ENCODE measurements around the gene FOXE3. TPM values are rescaled to one million over a fixed set of nuclear protein-coding genes. Genes with fewer than 3 reads are reported as not detected.

The FOXE3 gene
- total RNA-seq, 1 experiment from 2014 or later, result 0.46 TPM

DNA sequence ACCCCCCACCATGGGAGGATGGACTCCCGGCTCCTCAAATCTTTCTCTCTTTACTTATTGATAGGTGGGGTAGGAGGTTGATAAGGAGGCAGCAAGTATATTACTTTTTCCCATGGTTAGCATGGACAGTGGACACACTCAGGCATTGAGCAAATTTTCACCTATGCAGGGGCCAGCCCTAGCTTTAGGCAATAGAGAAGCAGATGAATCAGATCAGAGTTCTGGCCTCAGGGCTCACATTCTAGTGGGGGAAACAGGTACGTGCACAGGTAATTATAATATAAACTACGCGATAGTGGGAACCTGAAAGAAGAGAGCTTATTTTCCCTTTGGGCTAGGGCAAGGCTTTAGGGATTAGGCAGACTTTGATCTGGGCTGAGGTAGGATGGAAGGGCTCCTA, 13.5 kb upstream of the FOXE3 start:
- Histone ChIP-seq H3K27ac (ENCODE audit: low read length) (no peak overlapping the region), H3K4me1 (ENCODE audit: control insufficient read depth, insufficient read depth, low read length) (no peaks in the 10 kb centered on the region), H3K36me3 (ENCODE audit: control insufficient read depth, insufficient read depth, low read length) (no peaks in the 10 kb centered on the region), H3K9me3 (ENCODE audit: control insufficient read depth, insufficient read depth, low read depth, low read length) (no peaks in the 10 kb centered on the region), H3K4me3 (ENCODE audit: low read depth in 2 of 2, low read length in 2 of 2) (no peak overlapping the region), H3K27me3 (ENCODE audit: control insufficient read depth, insufficient read depth, low read length) (no peaks in the 10 kb centered on the region)
- in situ Hi-C loops (cut with HindIII; ENCODE audit: low pct_unique_long_range_greater_than_20kb, low sequenced_read_pairs) (no loop called here), intact Hi-C loops (cut with micrococcal nuclease; ENCODE audit: unreplicated experiment) (no loop called here)
- BruUV-seq (replicated peaks), result no TSS peak
- CTCF ChIA-PET, result no interaction called here
- TF ChIP-seq POLR2AphosphoS5 (IDR thresholded peaks at IDR 0.05; ENCODE audit: low read depth, low read length), result no peak
- TF ChIP-seq SIN3A (IDR thresholded peaks at IDR 0.05; ENCODE audit: borderline replicate concordance, insufficient read depth, low read depth, low read length), result no peak
- TF ChIP-seq, protein P1, sequence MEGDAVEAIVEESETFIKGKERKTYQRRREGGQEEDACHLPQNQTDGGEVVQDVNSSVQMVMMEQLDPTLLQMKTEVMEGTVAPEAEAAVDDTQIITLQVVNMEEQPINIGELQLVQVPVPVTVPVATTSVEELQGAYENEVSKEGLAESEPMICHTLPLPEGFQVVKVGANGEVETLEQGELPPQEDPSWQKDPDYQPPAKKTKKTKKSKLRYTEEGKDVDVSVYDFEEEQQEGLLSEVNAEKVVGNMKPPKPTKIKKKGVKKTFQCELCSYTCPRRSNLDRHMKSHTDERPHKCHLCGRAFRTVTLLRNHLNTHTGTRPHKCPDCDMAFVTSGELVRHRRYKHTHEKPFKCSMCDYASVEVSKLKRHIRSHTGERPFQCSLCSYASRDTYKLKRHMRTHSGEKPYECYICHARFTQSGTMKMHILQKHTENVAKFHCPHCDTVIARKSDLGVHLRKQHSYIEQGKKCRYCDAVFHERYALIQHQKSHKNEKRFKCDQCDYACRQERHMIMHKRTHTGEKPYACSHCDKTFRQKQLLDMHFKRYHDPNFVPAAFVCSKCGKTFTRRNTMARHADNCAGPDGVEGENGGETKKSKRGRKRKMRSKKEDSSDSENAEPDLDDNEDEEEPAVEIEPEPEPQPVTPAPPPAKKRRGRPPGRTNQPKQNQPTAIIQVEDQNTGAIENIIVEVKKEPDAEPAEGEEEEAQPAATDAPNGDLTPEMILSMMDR (IDR thresholded peaks at IDR 0.05), result no peak
- TF ChIP-seq, protein P2, sequence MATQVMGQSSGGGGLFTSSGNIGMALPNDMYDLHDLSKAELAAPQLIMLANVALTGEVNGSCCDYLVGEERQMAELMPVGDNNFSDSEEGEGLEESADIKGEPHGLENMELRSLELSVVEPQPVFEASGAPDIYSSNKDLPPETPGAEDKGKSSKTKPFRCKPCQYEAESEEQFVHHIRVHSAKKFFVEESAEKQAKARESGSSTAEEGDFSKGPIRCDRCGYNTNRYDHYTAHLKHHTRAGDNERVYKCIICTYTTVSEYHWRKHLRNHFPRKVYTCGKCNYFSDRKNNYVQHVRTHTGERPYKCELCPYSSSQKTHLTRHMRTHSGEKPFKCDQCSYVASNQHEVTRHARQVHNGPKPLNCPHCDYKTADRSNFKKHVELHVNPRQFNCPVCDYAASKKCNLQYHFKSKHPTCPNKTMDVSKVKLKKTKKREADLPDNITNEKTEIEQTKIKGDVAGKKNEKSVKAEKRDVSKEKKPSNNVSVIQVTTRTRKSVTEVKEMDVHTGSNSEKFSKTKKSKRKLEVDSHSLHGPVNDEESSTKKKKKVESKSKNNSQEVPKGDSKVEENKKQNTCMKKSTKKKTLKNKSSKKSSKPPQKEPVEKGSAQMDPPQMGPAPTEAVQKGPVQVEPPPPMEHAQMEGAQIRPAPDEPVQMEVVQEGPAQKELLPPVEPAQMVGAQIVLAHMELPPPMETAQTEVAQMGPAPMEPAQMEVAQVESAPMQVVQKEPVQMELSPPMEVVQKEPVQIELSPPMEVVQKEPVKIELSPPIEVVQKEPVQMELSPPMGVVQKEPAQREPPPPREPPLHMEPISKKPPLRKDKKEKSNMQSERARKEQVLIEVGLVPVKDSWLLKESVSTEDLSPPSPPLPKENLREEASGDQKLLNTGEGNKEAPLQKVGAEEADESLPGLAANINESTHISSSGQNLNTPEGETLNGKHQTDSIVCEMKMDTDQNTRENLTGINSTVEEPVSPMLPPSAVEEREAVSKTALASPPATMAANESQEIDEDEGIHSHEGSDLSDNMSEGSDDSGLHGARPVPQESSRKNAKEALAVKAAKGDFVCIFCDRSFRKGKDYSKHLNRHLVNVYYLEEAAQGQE (IDR thresholded peaks at IDR 0.05; ENCODE audit: insufficient read depth in 1 of 2, low read depth in 2 of 2, low read length in 1 of 2), result no peak
- TF ChIP-seq TCF7L2 (IDR thresholded peaks at IDR 0.05; ENCODE audit: low read depth, low read length), result no peak
- POLR2A ChIA-PET, result no interaction called here
- ATAC-seq (no peak), DNase-seq (ENCODE audit: low read depth, low spot score) (no peak)

DNA sequence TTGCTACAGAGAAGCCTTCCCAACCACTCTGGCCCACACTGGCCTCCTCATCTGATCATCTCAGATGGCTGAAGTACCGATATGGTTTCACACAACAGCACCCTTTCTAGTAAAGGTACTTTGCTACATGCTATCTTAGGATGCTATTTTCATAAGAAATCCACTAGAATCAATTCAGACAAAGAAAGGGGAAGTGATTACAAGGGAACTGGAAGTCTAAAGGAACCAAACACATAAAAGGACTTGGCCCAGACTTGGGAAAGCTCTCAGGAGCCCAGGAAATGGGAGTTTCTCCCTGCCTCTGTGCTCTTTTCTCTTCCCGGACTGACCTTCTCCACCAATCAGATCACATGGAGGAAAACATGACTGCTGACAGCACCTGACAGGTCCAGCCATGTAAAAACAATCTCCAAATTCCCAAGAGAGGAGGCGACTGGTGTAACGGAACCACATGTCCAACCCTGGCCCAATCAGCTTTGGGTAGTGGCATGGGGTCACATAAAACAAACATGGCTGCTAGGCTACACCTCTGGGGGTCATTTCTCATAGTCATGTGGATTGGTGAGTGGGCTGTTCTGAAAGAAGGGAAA, 12.7 kb upstream of the FOXE3 start:
- H3K27ac ChIP-seq (ENCODE audit: low read length), result no peak overlapping the region
- H3K9me3 ChIP-seq (ENCODE audit: control insufficient read depth, insufficient read depth, low read depth, low read length), result no peaks in the 10 kb centered on the region
- BruUV-seq (replicated peaks), result no TSS peak
- TF ChIP-seq, protein P2 (IDR thresholded peaks at IDR 0.05; ENCODE audit: insufficient read depth in 1 of 2, low read depth in 2 of 2, low read length in 1 of 2), result no peak
- TF ChIP-seq POLR2AphosphoS5 (IDR thresholded peaks at IDR 0.05; ENCODE audit: low read depth, low read length) (no peak), TCF7L2 (IDR thresholded peaks at IDR 0.05; ENCODE audit: low read depth, low read length) (no peak), SIN3A (IDR thresholded peaks at IDR 0.05; ENCODE audit: borderline replicate concordance, insufficient read depth, low read depth, low read length) (no peak)
- DNase-seq (ENCODE audit: low read depth, low spot score), result no peak
- no peaks in the 10 kb centered on the region for H3K36me3 ChIP-seq (ENCODE audit: control insufficient read depth, insufficient read depth, low read length)
- H3K4me3 ChIP-seq (ENCODE audit: low read depth in 2 of 2, low read length in 2 of 2), result no peak overlapping the region
- ChIA-PET CTCF (no interaction called here), POLR2A (no interaction called here)
- H3K27me3 ChIP-seq (ENCODE audit: control insufficient read depth, insufficient read depth, low read length), result no peaks in the 10 kb centered on the region
- no peaks in the 10 kb centered on the region for H3K4me1 ChIP-seq (ENCODE audit: control insufficient read depth, insufficient read depth, low read length)
- intact Hi-C loops (cut with micrococcal nuclease; ENCODE audit: unreplicated experiment), result no loop called here
- in situ Hi-C loops (cut with HindIII; ENCODE audit: low pct_unique_long_range_greater_than_20kb, low sequenced_read_pairs), result no loop called here
- ATAC-seq, result no peak
